ENCODE results near the gene CIB4. TPM values are rescaled to one million over a fixed set of nuclear protein-coding genes. Genes with fewer than 3 reads are reported as not detected.

The CIB4 gene
- total RNA-seq, 1 experiment from 2014 or later: not detected

GRCh38 chr2:26540306-26540705 is 100.9 kb downstream of the CIB4 start (continued):
- TF ChIP-seq FOXK1 (CRISPR knock-in tag; IDR thresholded peaks at IDR 0.05): no peak

GRCh38 chr2:26537826-26538475 is 103.2 kb downstream of the CIB4 start:
- ChIA-PET CTCF (interaction anchor here (0.6 to 2.8 kb wide), 3 partner anchors 33 to 40 kb away, joined by 3 to 14 read pairs (median 11); no protein-coding TSS in a partner anchor), POLR2A (no interaction called here)
- Mint-ChIP-seq H3K27ac (no peak overlapping the region), H3K4me1 (peaks cover 27% of the 10 kb centered on the region), H3K4me3 (no peak overlapping the region), H3K36me3 (no peaks in the 10 kb centered on the region), H3K27me3 (ENCODE audit: low read depth) (no peaks in the 10 kb centered on the region), H3K9me3 (no peaks in the 10 kb centered on the region)
- TF ChIP-seq ZNF416 (CRISPR knock-in tag; IDR thresholded peaks at IDR 0.05) (no peak), FOXJ3 (CRISPR knock-in tag; IDR thresholded peaks at IDR 0.05; ENCODE audit: borderline replicate concordance) (no peak), NFATC4 (CRISPR knock-in tag; IDR thresholded peaks at IDR 0.05) (no peak), FOXP1 (CRISPR knock-in tag; IDR thresholded peaks at IDR 0.05; ENCODE audit: borderline replicate concordance) (no peak), TCF7 (CRISPR knock-in tag; IDR thresholded peaks at IDR 0.05; ENCODE audit: low read depth) (no peak), CREB1 (CRISPR knock-in tag; IDR thresholded peaks at IDR 0.05) (no peak), NR2C2 (CRISPR knock-in tag; IDR thresholded peaks at IDR 0.05) (no peak), ERG (CRISPR knock-in tag; IDR thresholded peaks at IDR 0.05) (no peak), ZNF232 (CRISPR knock-in tag; IDR thresholded peaks at IDR 0.05) (no peak), ZNF138 (CRISPR knock-in tag; conservative IDR thresholded peaks at IDR 0.05) (no peak), SOX15 (CRISPR knock-in tag; IDR thresholded peaks at IDR 0.05) (no peak), ZBTB21 (CRISPR knock-in tag; IDR thresholded peaks at IDR 0.05; ENCODE audit: borderline replicate concordance) (no peak), ATF1 (CRISPR knock-in tag; IDR thresholded peaks at IDR 0.05) (no peak), ZBTB43 (CRISPR knock-in tag; IDR thresholded peaks at IDR 0.05) (no peak), ESRRA (CRISPR knock-in tag; IDR thresholded peaks at IDR 0.05; ENCODE audit: borderline replicate concordance) (no peak)
- TF ChIP-seq, protein P1, sequence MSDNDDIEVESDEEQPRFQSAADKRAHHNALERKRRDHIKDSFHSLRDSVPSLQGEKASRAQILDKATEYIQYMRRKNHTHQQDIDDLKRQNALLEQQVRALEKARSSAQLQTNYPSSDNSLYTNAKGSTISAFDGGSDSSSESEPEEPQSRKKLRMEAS (CRISPR knock-in tag; IDR thresholded peaks at IDR 0.05): no peak
- TF ChIP-seq, protein P2, sequence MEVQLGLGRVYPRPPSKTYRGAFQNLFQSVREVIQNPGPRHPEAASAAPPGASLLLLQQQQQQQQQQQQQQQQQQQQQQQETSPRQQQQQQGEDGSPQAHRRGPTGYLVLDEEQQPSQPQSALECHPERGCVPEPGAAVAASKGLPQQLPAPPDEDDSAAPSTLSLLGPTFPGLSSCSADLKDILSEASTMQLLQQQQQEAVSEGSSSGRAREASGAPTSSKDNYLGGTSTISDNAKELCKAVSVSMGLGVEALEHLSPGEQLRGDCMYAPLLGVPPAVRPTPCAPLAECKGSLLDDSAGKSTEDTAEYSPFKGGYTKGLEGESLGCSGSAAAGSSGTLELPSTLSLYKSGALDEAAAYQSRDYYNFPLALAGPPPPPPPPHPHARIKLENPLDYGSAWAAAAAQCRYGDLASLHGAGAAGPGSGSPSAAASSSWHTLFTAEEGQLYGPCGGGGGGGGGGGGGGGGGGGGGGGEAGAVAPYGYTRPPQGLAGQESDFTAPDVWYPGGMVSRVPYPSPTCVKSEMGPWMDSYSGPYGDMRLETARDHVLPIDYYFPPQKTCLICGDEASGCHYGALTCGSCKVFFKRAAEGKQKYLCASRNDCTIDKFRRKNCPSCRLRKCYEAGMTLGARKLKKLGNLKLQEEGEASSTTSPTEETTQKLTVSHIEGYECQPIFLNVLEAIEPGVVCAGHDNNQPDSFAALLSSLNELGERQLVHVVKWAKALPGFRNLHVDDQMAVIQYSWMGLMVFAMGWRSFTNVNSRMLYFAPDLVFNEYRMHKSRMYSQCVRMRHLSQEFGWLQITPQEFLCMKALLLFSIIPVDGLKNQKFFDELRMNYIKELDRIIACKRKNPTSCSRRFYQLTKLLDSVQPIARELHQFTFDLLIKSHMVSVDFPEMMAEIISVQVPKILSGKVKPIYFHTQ (CRISPR knock-in tag; IDR thresholded peaks at IDR 0.05): no peak
- TF ChIP-seq, protein P3, sequence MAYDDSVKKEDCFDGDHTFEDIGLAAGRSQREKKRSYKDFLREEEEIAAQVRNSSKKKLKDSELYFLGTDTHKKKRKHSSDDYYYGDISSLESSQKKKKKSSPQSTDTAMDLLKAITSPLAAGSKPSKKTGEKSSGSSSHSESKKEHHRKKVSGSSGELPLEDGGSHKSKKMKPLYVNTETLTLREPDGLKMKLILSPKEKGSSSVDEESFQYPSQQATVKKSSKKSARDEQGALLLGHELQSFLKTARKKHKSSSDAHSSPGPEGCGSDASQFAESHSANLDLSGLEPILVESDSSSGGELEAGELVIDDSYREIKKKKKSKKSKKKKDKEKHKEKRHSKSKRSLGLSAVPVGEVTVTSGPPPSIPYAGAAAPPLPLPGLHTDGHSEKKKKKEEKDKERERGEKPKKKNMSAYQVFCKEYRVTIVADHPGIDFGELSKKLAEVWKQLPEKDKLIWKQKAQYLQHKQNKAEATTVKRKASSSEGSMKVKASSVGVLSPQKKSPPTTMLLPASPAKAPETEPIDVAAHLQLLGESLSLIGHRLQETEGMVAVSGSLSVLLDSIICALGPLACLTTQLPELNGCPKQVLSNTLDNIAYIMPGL (CRISPR knock-in tag; IDR thresholded peaks at IDR 0.05): no peak
- no peak for DNase-seq (ENCODE audit: low spot score)
- no peak for ATAC-seq

All from WTC11 (cell line).